Left cardiac atrium (tissue), 4 donors: ENCODE data around the gene GRWD1. TPM values are rescaled to one million over a fixed set of nuclear protein-coding genes. Genes with fewer than 3 reads are reported as not detected.
A peak's percentile ranks its signal among the peaks of the same experiment; 100 is the strongest.

Source experiments
- ATAC-seq, 2 donors: fragments of 200-7000 bp; cut with Tn5 transposase; one replicate each; pipeline ENCODE4 v1.9.1; 2020; ENCODE audit warnings: mild to moderate bottlenecking in 2 of 2, moderate library complexity in 2 of 2
- DNase-seq: peaks from one replicate; pipeline ENCODE4 v3.0.0-alpha.2; 2020
- intact Hi-C, 2 donors: fragments of 100-400 bp; cut with DNase I; formaldehyde crosslinking; loops; one replicate each; pipeline versions ENCODE4 v1.14.1 to v1.15.1; 2022 to 2023
- long read RNA-seq: library from polyadenylated mRNA; unstranded; transcript quantifications from one replicate; pipeline ENCODE4 v2.0.0, GENCODE V29; 2021
- total RNA-seq, 2 donors: library from RNA; stranded (reverse); fragmentation: NEBNext Ultra II Directional; extraction: Animal tissue kit (Norgen Biotek cat#: 25700); gene quantifications; one replicate each; pipeline ENCODE4 v1.2.1, GENCODE V29; 2021
- donor health status: DM: no; HTN: yes; CAD: no.
- donor health status: DM: no; HTN: yes; CAD: no; lungs with severe emphysema.
- donor health status: DM: yes; HTN: yes; CAD: no.
- donor health status: Dilated cardiomyopathy.

Gene GRWD1
- 10 to 100 TPM; 18.1 to 24.9 TPM for total RNA-seq
- long read RNA-seq, full-length matches to known transcripts, result 122 of 124 reads
- long read RNA-seq, partial matches to known transcripts, result 1 of 124 reads
- long read RNA-seq, other reads (novel, unspliced or antisense), result 1 of 124 reads

DNA sequence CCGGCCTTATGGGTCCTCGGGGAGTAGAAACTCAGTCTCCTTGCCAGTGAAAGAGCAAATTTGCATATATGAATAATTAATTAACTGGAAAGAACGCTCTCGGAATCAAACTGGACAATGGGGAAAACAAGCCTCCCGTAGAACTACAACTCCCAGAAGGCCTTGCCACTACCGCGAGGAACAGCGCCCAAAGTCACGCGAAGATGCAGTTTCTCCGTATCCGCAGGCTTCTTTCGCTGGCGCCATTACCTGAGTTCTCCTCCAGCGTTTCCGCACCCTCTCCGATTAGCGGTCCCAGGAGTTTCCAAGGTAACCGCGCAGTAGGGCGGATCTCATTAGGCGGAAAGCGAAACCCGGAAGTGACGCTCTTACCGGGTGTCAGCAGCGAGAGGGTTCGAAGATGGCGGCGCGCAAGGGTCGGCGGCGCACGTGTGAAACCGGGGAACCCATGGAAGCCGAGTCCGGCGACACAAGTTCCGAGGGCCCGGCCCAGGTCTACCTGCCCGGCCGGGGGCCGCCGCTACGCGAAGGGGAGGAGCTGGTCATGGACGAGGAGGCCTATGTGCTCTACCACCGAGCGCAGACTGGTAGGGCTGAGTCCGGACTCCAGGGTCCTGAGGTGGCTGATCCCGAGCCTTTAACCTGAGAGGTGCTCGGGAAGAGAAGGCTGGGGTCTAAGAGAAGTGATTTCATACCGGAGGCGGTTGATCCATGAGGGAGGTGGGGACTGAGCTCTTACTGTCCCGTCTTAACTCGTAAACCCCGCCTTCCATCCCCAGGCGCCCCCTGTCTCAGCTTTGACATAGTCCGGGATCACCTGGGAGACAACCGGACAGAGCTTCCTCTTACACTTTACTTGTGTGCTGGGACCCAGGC is at the start of gene GRWD1:
Gene GRWD1, plus strand, starts transcription at position 378 of the 876 bp plus-strand sequence. Its CDS starts 23 bp downstream, at position 401.
- intact Hi-C loops, result no loop called here
- ATAC-seq, result peak; percentile 90 to 94
- DNase-seq, result peak; percentile 95

DNA sequence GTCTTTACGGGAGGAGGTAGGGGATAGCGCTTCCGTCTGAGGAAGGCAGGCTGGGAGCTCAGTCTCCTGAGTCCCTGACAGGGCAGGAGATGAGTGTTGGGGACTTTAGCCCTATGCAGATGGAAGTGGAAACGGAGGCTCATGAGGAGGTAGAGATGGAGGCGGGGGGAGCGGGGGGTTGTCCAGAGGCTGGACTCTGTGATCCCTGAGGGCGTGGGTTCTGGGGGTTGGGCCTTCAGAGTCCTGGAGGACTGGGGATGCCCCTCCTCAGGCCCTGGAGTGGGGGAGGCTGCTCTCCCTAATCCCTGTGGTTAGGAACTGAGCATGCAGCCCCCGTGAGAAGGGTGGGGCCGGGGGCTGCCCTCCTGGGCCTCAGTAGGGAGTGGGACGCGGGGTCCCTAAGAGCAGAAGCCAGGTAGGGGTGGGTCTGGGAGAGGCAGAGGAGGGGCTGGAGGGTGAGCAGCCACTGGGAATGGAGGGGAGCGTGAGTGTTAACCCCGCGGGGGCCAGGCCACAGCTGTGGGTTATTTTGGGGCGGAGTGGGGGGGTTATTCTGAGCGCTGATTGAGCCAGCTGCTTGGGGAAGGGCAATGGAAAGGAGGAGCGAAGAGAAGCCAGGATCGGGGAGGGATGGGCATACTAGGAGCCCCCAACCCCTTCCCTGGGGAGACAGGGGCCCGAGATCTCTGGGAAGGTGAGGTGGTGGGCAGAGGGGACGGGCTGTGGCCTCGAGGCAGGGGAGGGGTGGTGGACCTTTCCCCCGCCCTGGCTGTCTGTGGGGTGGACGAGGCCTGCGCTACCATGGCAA is 49.6 kb upstream of the GRWD1 start:
- ATAC-seq (no peak), DNase-seq (no peak)
- intact Hi-C loops, result no loop called here

GRCh38 chr19:48396824-48397176 is 49.0 kb upstream of the GRWD1 start:
- ATAC-seq, result no peak
- intact Hi-C loops, result no loop called here
- DNase-seq, result no peak

GRCh38 chr19:48397263-48398101 is 48.3 kb upstream of the GRWD1 start:
- ATAC-seq, result no peak
- intact Hi-C loops, result no loop called here
- DNase-seq, result no peak

GRCh38 chr19:48398102-48398374 is 47.7 kb upstream of the GRWD1 start:
- intact Hi-C loops, result no loop called here
- no peak for ATAC-seq
- no peak for DNase-seq

- intact Hi-C loops, result no loop called here
- DNase-seq (peak; percentile 80), ATAC-seq (peak; percentile 51 to 78)
Measured at GRCh38 chr19:48398375-48399235, 47.2 kb upstream of the GRWD1 start.

GRCh38 chr19:48400018-48400742 is 45.6 kb upstream of the GRWD1 start:
- peak; percentile 65 for DNase-seq
- intact Hi-C loops, result no loop called here
- ATAC-seq, result peak; percentile 62 to 76

DNA sequence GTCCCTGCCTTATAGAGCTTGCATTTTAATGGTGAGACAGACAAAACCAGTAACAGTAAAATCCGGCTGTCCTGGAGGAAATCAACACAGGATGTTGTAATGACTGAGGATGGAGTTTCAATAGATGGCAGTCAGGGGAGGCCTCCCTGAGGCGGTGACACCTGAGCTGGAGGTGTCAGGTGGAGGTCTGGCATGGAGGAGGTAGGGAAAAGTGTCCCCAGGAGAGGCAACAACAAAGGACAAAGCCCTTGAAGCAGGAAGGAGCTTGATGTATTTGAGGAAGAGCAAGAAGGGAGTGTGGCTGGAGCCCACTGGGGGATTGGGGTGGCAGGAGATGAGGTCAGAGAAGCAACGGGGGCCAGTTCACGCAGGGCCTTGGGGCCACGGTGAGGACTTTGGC is 44.5 kb upstream of the GRWD1 start:
- intact Hi-C loops, result no loop called here
- ATAC-seq (no peak), DNase-seq (no peak)

DNA sequence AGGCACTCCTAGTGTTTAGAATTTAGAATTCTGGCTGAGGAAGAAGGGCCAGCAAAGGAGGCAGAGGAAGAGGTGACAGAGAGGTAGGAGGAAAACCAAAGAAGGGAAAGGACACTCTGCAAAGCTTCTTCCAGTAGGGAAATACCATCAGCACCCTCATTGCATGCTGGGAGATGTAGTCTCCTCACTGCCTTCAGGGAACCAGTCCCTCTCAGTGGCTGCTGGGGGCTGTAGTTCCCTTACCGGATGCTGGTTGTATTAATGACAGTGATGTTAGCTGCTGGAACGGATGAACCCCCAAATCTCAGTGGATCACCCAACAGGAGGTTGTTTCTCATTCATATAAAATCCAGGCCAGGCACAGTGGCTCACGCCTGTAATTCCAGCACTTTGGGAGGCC is 42.2 kb upstream of the GRWD1 start:
- no peak for DNase-seq
- intact Hi-C loops, result no loop called here
- peak; percentile 21 to 71 for ATAC-seq

DNA sequence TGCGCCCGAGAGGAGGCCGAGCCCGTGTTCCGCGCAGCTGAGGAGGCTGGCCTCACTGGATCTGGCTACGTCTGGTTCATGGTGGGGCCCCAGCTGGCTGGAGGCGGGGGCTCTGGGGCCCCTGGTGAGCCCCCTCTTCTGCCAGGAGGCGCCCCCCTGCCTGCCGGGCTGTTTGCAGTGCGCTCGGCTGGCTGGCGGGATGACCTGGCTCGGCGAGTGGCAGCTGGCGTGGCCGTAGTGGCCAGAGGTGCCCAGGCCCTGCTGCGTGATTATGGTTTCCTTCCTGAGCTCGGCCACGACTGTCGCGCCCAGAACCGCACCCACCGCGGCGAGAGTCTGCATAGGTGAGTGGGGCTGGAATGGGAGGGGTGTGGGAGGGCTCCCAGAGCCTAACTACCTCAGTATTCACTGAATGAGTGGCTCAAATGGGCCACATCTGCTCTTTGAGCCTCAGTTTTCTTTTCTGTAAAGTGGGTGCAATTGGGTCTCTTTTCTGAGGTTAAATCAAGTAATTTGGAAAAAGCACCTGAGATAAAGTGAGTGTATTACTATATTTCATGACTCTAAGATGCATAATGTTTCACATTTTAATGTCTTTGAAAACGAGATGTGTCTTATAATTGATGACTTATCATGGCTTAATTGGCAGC is 40.6 kb upstream of the GRWD1 start:
- ATAC-seq (no peak), DNase-seq (no peak)
- intact Hi-C loops, result no loop called here

DNA sequence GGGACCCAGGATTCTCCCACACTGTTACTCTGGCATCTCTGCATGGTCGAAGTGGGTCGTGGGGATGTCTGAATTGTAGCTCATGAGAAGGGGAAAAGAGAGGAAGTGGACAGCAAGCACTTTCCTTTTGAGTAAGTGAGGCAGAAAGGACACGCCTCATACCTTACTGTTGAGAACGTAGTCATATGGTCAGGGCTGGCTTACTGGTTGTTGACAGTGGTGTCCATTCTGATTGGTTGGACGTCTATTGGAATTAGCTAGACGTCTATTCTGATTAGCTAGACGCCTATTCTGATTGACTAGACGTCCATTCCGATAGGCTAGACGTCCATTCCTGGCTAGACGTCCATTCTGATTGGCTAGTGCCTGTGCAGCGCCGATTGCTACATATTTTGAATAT is 39.9 kb upstream of the GRWD1 start:
- DNase-seq (no peak), ATAC-seq (no peak)
- intact Hi-C loops, result no loop called here

DNA sequence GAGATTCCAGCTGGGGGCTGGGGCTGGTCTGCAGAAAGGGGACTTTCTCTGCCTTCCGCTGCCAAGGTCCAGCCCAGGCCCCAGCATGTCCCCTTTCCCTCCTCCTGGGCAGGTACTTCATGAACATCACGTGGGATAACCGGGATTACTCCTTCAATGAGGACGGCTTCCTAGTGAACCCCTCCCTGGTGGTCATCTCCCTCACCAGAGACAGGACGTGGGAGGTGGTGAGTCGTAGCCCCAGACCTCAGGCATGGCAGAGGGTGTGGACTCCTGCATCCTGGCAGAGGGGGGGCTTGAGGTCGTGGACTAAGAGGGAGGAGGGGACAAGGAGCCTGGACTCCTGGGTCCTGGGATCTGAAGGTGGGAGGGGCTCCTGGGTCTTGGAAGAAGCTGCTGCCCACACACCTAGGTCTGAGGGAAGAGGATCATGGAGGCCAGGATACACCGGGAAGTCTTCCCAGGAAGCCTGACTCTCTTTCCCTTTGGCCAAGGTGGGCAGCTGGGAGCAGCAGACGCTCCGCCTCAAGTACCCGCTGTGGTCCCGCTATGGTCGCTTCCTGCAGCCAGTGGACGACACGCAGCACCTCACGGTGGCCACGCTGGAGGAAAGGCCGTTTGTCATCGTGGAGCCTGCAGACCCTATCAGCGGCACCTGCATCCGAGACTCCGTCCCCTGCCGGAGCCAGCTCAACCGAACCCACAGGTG is 31.8 kb upstream of the GRWD1 start:
- no peak for DNase-seq
- ATAC-seq, result no peak
- intact Hi-C loops, result no loop called here

GRCh38 chr19:48415395-48415794 is 30.4 kb upstream of the GRWD1 start:
- intact Hi-C loops, result no loop called here
- ATAC-seq (peak; percentile 84 to 96), DNase-seq (peak; percentile 89)

DNA sequence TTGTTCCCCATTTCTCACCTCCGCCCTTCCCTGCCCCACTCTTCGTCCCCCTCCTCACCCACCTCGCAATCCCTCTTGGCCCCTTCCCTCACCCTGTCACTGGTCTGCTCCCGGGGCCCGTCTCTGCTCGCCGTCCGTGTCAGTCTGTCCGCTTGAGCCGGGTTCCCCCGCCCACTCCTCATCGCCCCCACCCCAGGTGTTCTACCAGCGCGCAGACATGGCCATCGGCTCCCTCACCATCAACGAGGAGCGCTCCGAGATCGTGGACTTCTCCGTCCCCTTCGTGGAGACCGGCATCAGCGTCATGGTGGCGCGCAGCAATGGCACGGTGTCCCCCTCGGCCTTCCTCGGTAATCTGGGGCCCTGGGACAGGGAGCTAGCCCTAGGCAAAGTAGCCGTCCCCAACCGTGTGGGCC is 30.0 kb upstream of the GRWD1 start:
- DNase-seq (no peak), ATAC-seq (no peak)
- intact Hi-C loops, result no loop called here

- DNase-seq (no peak), ATAC-seq (no peak)
- intact Hi-C loops, result no loop called here
Measured at GRCh38 chr19:48417421-48417820, 28.4 kb upstream of the GRWD1 start.

DNA sequence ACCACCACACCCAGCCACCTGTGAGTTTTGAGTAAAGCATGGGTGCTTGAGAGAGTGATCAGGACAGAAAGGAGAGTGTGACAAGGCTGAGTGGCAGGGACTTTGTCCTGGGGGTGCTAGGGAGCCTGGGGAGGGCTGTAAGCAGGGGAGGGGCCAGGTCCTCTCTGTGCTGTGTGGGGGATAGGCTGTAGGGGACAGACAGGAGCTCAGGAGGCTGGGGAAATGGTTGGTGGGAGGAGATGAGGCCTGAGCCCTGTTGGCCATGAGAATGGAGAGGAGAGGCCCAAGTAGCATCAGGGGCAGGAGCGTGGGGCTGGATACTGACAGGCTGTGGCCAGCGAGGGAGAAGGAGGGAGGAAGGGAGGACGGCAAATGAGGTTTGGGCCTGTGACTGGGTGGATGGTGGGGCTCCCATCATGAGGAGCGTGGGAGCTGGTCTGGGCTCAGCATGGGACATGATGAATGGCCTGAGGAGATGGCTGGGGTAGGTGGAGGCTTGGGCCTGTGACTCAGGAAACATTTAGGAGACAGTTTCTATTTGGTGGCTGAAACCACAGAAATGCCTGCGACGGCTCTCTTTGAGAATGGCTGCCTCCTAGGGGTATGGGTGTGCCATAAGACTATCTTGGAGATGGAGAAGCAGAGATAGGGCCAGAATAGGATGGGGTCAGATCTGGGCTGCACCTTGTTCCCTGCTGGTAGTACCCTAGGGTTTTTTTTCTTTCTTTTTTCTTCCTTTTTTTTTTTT is 27.3 kb upstream of the GRWD1 start:
- intact Hi-C loops, result no loop called here
- ATAC-seq (no peak), DNase-seq (no peak)
